ENCODE data around the gene VASP. TPM values are rescaled to one million over a fixed set of nuclear protein-coding genes. Genes with fewer than 3 reads are reported as not detected.
"Not testable (repeated sequence)": the region's sequence is repeated elsewhere in the genome, so short reads cannot be mapped to it uniquely, and the experiment has no call there.

The VASP gene
- total RNA-seq, 6 experiments from 2014 or later = 19.4 to 64.1 (median 30.6) TPM

- intact Hi-C loops (cut with DNase I) = no loop called here
- ATAC-seq = no peak
Observed at GRCh38 chr19:45509692-45510015, 2.4 kb downstream of the VASP start.

GRCh38 chr19:45510352-45510751 lies 3.1 kb downstream of the VASP start:
- DNase-seq; H3K4me3 ChIP-seq; H3K27me3 ChIP-seq; H3K36me3 ChIP-seq; ATAC-seq; intact Hi-C loops (cut with DNase I); H3K9me3 ChIP-seq: not testable (repeated sequence)
- peak overlapping the region; percentile 56 to 92 (median 90) for H3K27ac ChIP-seq
- H3K4me1 ChIP-seq = peaks cover 0 to 32% (median 14%) of the 10 kb centered on the region in 4 donors
- 72% methylated on average over 8 of the region's 11 CpGs for WGBS (ENCODE audit: insufficient coverage, low coverage, low lambda C conversion rate, missing lambda C conversion rate)

More at GRCh38 chr19:45509692-45510015, 2.4 kb downstream of the VASP start:
- TF ChIP-seq CTCF (IDR thresholded peaks at IDR 0.05) (no peak), POLR2A (IDR thresholded peaks at IDR 0.05) (no peak)
- Histone ChIP-seq H3K4me3 (peak overlapping the region; percentile 99 to 100 (median 100)), H3K27me3 (no peaks in the 10 kb centered on the region), H3K4me1 (peaks cover 0 to 26% (median 13%) of the 10 kb centered on the region in 4 donors), H3K27ac (peak overlapping the region; percentile 56 to 92 (median 90)), H3K36me3 (no peaks in the 10 kb centered on the region), H3K9me3 (no peaks in the 10 kb centered on the region)
- whole genome bisulfite sequencing (ENCODE audit: insufficient coverage, low coverage, low lambda C conversion rate, missing lambda C conversion rate) = 12% methylated on average over 2 of the region's 3 CpGs
- DNase-seq = no peak

GRCh38 chr19:45511074-45511473 lies 3.8 kb downstream of the VASP start:
- no peak for TF ChIP-seq POLR2A (IDR thresholded peaks at IDR 0.05)
- no peak for TF ChIP-seq CTCF (IDR thresholded peaks at IDR 0.05)
- ATAC-seq (no peak), DNase-seq (no peak)
- intact Hi-C loops (cut with DNase I) = no loop called here
- 86% methylated on average over 5 of the region's 5 CpGs for WGBS (ENCODE audit: insufficient coverage, low coverage, low lambda C conversion rate, missing lambda C conversion rate)
- no peaks in the 10 kb centered on the region for H3K36me3 ChIP-seq
- H3K27ac ChIP-seq = no peak overlapping the region
- H3K4me3 ChIP-seq = no peak overlapping the region
- no peaks in the 10 kb centered on the region for H3K27me3 ChIP-seq
- peaks cover 0 to 36% (median 11%) of the 10 kb centered on the region in 4 donors for H3K4me1 ChIP-seq
- no peaks in the 10 kb centered on the region for H3K9me3 ChIP-seq

- H3K27ac ChIP-seq = no peak overlapping the region
Observed at GRCh38 chr19:45512881-45513483, 5.7 kb downstream of the VASP start.

More at GRCh38 chr19:45512881-45513483, 5.7 kb downstream of the VASP start:
- no peaks in the 10 kb centered on the region for H3K9me3 ChIP-seq
- no peak overlapping the region for H3K4me3 ChIP-seq
- peaks cover 0 to 2% (median 0%) of the 10 kb centered on the region in 4 donors for H3K36me3 ChIP-seq
- peaks cover 0 to 36% (median 10%) of the 10 kb centered on the region in 4 donors for H3K4me1 ChIP-seq
- TF ChIP-seq POLR2A (IDR thresholded peaks at IDR 0.05) (no peak), CTCF (IDR thresholded peaks at IDR 0.05) (no peak)
- no peaks in the 10 kb centered on the region for H3K27me3 ChIP-seq
- intact Hi-C loops (cut with DNase I) = no loop called here
- DNase-seq = no peak
- whole genome bisulfite sequencing (ENCODE audit: insufficient coverage, low coverage, low lambda C conversion rate, missing lambda C conversion rate) = 88% methylated on average over 3 of the region's 6 CpGs
- ATAC-seq = no peak

Measured in right lobe of liver (tissue), 6 donors.